Measurements from ENCODE around the gene CKB.

GRCh38 chr14:103531421-103532215, 9.0 kb upstream of the CKB start:
- no peak for TF ChIP-seq CTCF (IDR thresholded peaks at IDR 0.05; ENCODE audit: insufficient read depth, low read depth, low read length)
- no peak for TF ChIP-seq EZH2 (IDR thresholded peaks at IDR 0.05; ENCODE audit: insufficient read depth, low read length)

All from astrocyte (in vitro differentiated cells and primary cell).